WTC11 (cell line): ENCODE measurements around the gene KCTD16.

Source experiments
- CREM ChIP-seq: sonication (generic); formaldehyde crosslinking; IDR thresholded peaks from 2 replicates; pipeline ENCODE4 v1.8.1; 2022; ENCODE audit warnings: mild to moderate bottlenecking, missing genetic modification reagents, moderate library complexity
- CTCF ChIP-seq: fragments of 200-600 bp; IDR thresholded peaks from 2 replicates; pipeline ENCODE4 v1.8.0; 2022; ENCODE audit warnings: antibody characterized with exemption
- E2F1 ChIP-seq: sonication (generic); formaldehyde crosslinking; IDR thresholded peaks from 2 replicates; pipeline ENCODE4 v1.8.0; 2022; ENCODE audit warnings: mild to moderate bottlenecking, missing genetic modification reagents
- FOXJ3 ChIP-seq: sonication (generic); formaldehyde crosslinking; IDR thresholded peaks from 2 replicates; pipeline ENCODE4 v1.9.0; 2021; ENCODE audit warnings: missing genetic modification reagents, mild to moderate bottlenecking, borderline replicate concordance
- HMGXB4 ChIP-seq: sonication (generic); formaldehyde crosslinking; IDR thresholded peaks from 2 replicates; pipeline ENCODE4 v1.8.1; 2023; ENCODE audit warnings: mild to moderate bottlenecking, moderate library complexity, missing genetic modification reagents
- IRF2 ChIP-seq: sonication (generic); formaldehyde crosslinking; IDR thresholded peaks from 2 replicates; pipeline ENCODE4 v1.8.0; 2022; ENCODE audit warnings: low read depth, missing genetic modification reagents, borderline replicate concordance
- MAX ChIP-seq: sonication (generic); formaldehyde crosslinking; IDR thresholded peaks from 2 replicates; pipeline ENCODE4 v1.8.0; 2022; ENCODE audit warnings: mild to moderate bottlenecking, missing genetic modification reagents
- NFE2L1 ChIP-seq: sonication (generic); formaldehyde crosslinking; IDR thresholded peaks from 2 replicates; pipeline ENCODE4 v1.8.1; 2023; ENCODE audit warnings: missing genetic modification reagents
- NR2C2 ChIP-seq: sonication (generic); formaldehyde crosslinking; IDR thresholded peaks from 2 replicates; pipeline ENCODE4 v1.8.0; 2022; ENCODE audit warnings: mild to moderate bottlenecking, missing genetic modification reagents
- SOX15 ChIP-seq: fragments of 250-450 bp; sonication (Bioruptor Pico); IDR thresholded peaks from 2 replicates; pipeline ENCODE4 v1.9.0; 2021; ENCODE audit warnings: mild to moderate bottlenecking
- ZNF263 ChIP-seq: sonication (generic); formaldehyde crosslinking; IDR thresholded peaks from 2 replicates; pipeline ENCODE4 v1.8.1; 2022; ENCODE audit warnings: low read depth, mild to moderate bottlenecking, moderate library complexity, missing genetic modification reagents
- ZNF281 ChIP-seq: sonication (generic); formaldehyde crosslinking; IDR thresholded peaks from 2 replicates; pipeline ENCODE4 v1.8.0; 2023; ENCODE audit warnings: mild to moderate bottlenecking, missing genetic modification reagents
- ZSCAN18 ChIP-seq: fragments of 250-450 bp; sonication (Bioruptor Pico); IDR thresholded peaks from 2 replicates; pipeline ENCODE4 v2.1.2; 2022; ENCODE audit warnings: mild to moderate bottlenecking, moderate library complexity

- TF ChIP-seq CTCF (no peak), CREM (CRISPR knock-in tag) (no peak), ZSCAN18 (CRISPR knock-in tag) (no peak), E2F1 (no peak), NR2C2 (CRISPR knock-in tag) (no peak), NFE2L1 (CRISPR knock-in tag) (no peak), FOXJ3 (CRISPR knock-in tag) (no peak), ZNF281 (CRISPR knock-in tag) (no peak), HMGXB4 (no peak), MAX (CRISPR knock-in tag) (no peak), ZNF263 (no peak), SOX15 (CRISPR knock-in tag) (no peak), IRF2 (CRISPR knock-in tag) (no peak)
Measured at GRCh38 chr5:144144956-144145751, 25.5 kb upstream of the KCTD16 start.
